ENCODE measurements around the gene PLCH1. TPM values are rescaled to one million over a fixed set of nuclear protein-coding genes. Genes with fewer than 3 reads are reported as not detected.

Gene PLCH1
- total RNA-seq, 1 donor from 2014 or later = 32.0 TPM

DNA sequence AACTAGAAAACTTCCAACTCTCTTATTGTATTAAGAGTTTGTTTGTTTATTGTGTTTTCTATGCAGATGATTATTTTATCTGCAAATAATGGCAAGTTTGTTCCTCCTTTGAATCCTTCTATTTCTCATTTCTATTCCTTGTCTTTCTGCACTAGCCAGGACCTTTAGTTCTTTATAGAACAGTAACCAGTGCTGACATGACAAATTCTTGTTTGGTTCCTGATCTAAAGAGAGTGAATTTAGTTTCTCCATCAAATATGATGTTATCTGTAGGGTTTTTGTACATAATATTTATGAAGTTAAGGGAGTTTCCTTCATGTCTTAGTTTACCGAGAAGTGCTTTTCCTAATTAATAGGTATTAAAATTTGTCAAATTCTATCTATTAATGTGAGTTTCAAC, 350.6 kb downstream of the PLCH1 start:
- Mint-ChIP-seq H3K9me3 (peaks cover 6% of the 10 kb centered on the region), H3K27ac (no peak overlapping the region), H3K27me3 (ENCODE audit: insufficient read depth, low read depth) (peaks cover 3% of the 10 kb centered on the region), H3K4me3 (no peak overlapping the region), H3K36me3 (peaks cover 1% of the 10 kb centered on the region), H3K4me1 (peaks cover 19% of the 10 kb centered on the region)
- DNase-seq (ENCODE audit: low spot score) = no peak
- Histone ChIP-seq H3F3A (ENCODE audit: low read depth) (peaks cover 7% of the 10 kb centered on the region), H3K4me3 (no peak overlapping the region), H3K9me3 (ENCODE audit: low read depth) (no peaks in the 10 kb centered on the region), H3K9ac (no peak overlapping the region), H3K4me2 (no peak overlapping the region), H3K27me3 (no peaks in the 10 kb centered on the region), H4K20me1 (ENCODE audit: low read depth) (no peaks in the 10 kb centered on the region), H3K27ac (no peak overlapping the region), H3K79me2 (ENCODE audit: low read depth) (no peaks in the 10 kb centered on the region), H2AFZ (replicated peaks) (no peak overlapping the region), H3K36me3 (no peaks in the 10 kb centered on the region), H3K4me1 (peaks cover 13% of the 10 kb centered on the region)
- TF ChIP-seq EZH2phosphoT487 (IDR thresholded peaks at IDR 0.05) (no peak), EZH2 (IDR thresholded peaks at IDR 0.05) (no peak)
- TF ChIP-seq, protein P1, sequence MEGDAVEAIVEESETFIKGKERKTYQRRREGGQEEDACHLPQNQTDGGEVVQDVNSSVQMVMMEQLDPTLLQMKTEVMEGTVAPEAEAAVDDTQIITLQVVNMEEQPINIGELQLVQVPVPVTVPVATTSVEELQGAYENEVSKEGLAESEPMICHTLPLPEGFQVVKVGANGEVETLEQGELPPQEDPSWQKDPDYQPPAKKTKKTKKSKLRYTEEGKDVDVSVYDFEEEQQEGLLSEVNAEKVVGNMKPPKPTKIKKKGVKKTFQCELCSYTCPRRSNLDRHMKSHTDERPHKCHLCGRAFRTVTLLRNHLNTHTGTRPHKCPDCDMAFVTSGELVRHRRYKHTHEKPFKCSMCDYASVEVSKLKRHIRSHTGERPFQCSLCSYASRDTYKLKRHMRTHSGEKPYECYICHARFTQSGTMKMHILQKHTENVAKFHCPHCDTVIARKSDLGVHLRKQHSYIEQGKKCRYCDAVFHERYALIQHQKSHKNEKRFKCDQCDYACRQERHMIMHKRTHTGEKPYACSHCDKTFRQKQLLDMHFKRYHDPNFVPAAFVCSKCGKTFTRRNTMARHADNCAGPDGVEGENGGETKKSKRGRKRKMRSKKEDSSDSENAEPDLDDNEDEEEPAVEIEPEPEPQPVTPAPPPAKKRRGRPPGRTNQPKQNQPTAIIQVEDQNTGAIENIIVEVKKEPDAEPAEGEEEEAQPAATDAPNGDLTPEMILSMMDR (IDR thresholded peaks at IDR 0.05) = no peak

DNA sequence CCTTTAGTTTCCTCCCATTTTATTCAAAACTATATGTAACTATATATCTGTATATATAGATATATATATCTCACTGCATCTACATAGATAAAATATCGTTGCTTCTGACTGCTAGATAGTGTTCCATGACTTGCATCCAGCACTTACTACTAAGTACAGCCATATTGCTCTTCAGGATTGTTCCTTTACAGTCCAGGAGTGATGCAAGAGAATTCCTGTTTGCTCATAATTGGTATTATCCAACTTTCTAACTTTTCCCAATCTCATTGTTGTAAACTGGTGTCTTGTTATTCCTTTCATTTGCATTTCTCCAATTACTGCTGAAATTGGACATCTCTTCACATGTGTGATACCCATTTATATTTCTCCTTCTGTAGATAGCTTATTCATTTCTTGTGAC, 351.6 kb downstream of the PLCH1 start:
- Histone ChIP-seq H3K27ac (no peak overlapping the region), H3K9me3 (ENCODE audit: low read depth) (no peaks in the 10 kb centered on the region), H3K4me1 (peaks cover 13% of the 10 kb centered on the region), H3F3A (ENCODE audit: low read depth) (peaks cover 7% of the 10 kb centered on the region), H3K4me3 (no peak overlapping the region), H3K36me3 (no peaks in the 10 kb centered on the region), H4K20me1 (ENCODE audit: low read depth) (no peaks in the 10 kb centered on the region), H2AFZ (replicated peaks) (no peak overlapping the region), H3K9ac (no peak overlapping the region), H3K4me2 (no peak overlapping the region), H3K79me2 (ENCODE audit: low read depth) (no peaks in the 10 kb centered on the region), H3K27me3 (no peaks in the 10 kb centered on the region)
- H3K9me3 Mint-ChIP-seq = peaks cover 6% of the 10 kb centered on the region
- H3K27me3 Mint-ChIP-seq (ENCODE audit: insufficient read depth, low read depth) = peaks cover 3% of the 10 kb centered on the region
- no peak overlapping the region for H3K27ac Mint-ChIP-seq
- TF ChIP-seq EZH2phosphoT487 (IDR thresholded peaks at IDR 0.05) (no peak), EZH2 (IDR thresholded peaks at IDR 0.05) (no peak)
- TF ChIP-seq, protein P1 (IDR thresholded peaks at IDR 0.05) = no peak
- DNase-seq (ENCODE audit: low spot score) = no peak
- peaks cover 1% of the 10 kb centered on the region for H3K36me3 Mint-ChIP-seq
- no peak overlapping the region for H3K4me3 Mint-ChIP-seq
- peaks cover 19% of the 10 kb centered on the region for H3K4me1 Mint-ChIP-seq

DNA sequence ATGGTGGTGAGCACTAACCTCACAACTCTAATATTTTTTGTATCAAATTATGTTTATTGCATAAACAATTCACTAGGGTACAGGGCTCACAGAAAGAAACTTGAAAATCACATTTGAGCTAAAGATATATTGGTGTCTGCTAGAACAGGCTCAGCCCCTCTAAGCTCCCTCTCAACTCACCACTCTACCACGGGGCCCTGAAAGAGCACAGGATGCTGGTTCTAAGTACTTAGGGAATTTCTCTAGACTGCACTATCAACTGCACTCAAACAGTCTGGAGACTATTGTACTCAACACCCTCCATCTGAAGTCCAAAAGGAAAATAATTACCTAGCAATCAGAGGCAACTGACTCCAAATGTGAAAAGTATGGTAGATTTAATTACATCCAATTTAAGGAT, 352.7 kb downstream of the PLCH1 start:
- TF ChIP-seq, protein P1 (IDR thresholded peaks at IDR 0.05) = no peak
- TF ChIP-seq EZH2phosphoT487 (IDR thresholded peaks at IDR 0.05) = no peak
- TF ChIP-seq EZH2 (IDR thresholded peaks at IDR 0.05) = no peak
- Histone ChIP-seq H3K27ac (no peak overlapping the region), H3K36me3 (no peaks in the 10 kb centered on the region), H3K27me3 (no peaks in the 10 kb centered on the region), H3K9me3 (ENCODE audit: low read depth) (no peaks in the 10 kb centered on the region), H3K4me1 (peaks cover 13% of the 10 kb centered on the region), H4K20me1 (ENCODE audit: low read depth) (no peaks in the 10 kb centered on the region), H3K4me3 (no peak overlapping the region), H3F3A (ENCODE audit: low read depth) (peaks cover 7% of the 10 kb centered on the region), H3K79me2 (ENCODE audit: low read depth) (no peaks in the 10 kb centered on the region), H2AFZ (replicated peaks) (no peak overlapping the region), H3K4me2 (no peak overlapping the region), H3K9ac (no peak overlapping the region)
- peaks cover 6% of the 10 kb centered on the region for H3K9me3 Mint-ChIP-seq
- no peak for DNase-seq (ENCODE audit: low spot score)
- H3K27me3 Mint-ChIP-seq (ENCODE audit: insufficient read depth, low read depth) = peaks cover 3% of the 10 kb centered on the region
- H3K36me3 Mint-ChIP-seq = peaks cover 1% of the 10 kb centered on the region
- no peak overlapping the region for H3K4me3 Mint-ChIP-seq
- peaks cover 20% of the 10 kb centered on the region for H3K4me1 Mint-ChIP-seq
- no peak overlapping the region for H3K27ac Mint-ChIP-seq

Data from neural progenitor cell (in vitro differentiated cells).